HG03521 (cell line): ENCODE measurements around the gene IGSF3.

Experiments used
- ATAC-seq: cut with Tn5 transposase; IDR thresholded peaks from one replicate; pipeline ENCODE4 v1.9.1; 2021; ENCODE audit warnings: mild to moderate bottlenecking, moderate library complexity; ENCODE audit not compliant: unreplicated experiment

IGSF3 gene

GRCh38 chr1:116561563-116561962 is 106.0 kb downstream of the IGSF3 start:
- no peak for ATAC-seq

- no peak for ATAC-seq
Observed at GRCh38 chr1:116560704-116561490, 106.6 kb downstream of the IGSF3 start.

- ATAC-seq, result peak; percentile 36
Observed at GRCh38 chr1:116559304-116559761, 108.2 kb downstream of the IGSF3 start.

- no peak for ATAC-seq
Observed at GRCh38 chr1:116558571-116558970, 109.0 kb downstream of the IGSF3 start.

- ATAC-seq, result no peak
Observed at GRCh38 chr1:116558140-116558549, 109.4 kb downstream of the IGSF3 start.

GRCh38 chr1:116557323-116557878 is 110.1 kb downstream of the IGSF3 start:
- ATAC-seq, result no peak

- ATAC-seq, result peak; percentile 55
Observed at GRCh38 chr1:116556289-116557006, 111.1 kb downstream of the IGSF3 start.

GRCh38 chr1:116554924-116555323 is 112.6 kb downstream of the IGSF3 start:
- ATAC-seq, result no peak

GRCh38 chr1:116553386-116554115 is 114.0 kb downstream of the IGSF3 start:
- no peak for ATAC-seq

GRCh38 chr1:116546354-116546977 is 121.1 kb downstream of the IGSF3 start:
- ATAC-seq, result no peak

GRCh38 chr1:116545359-116545705 is 122.2 kb downstream of the IGSF3 start:
- no peak for ATAC-seq

- no peak for ATAC-seq
Observed at GRCh38 chr1:116544588-116545358, 122.8 kb downstream of the IGSF3 start.

GRCh38 chr1:116540088-116540487 is 127.4 kb downstream of the IGSF3 start:
- ATAC-seq, result peak; percentile 53

GRCh38 chr1:116538544-116538943 is 129.0 kb downstream of the IGSF3 start:
- ATAC-seq, result peak; percentile 61

GRCh38 chr1:116537898-116538297 is 129.6 kb downstream of the IGSF3 start:
- ATAC-seq, result no peak

- no peak for ATAC-seq
Observed at GRCh38 chr1:116537040-116537831, 130.3 kb downstream of the IGSF3 start.

GRCh38 chr1:116534014-116534739 is 133.4 kb downstream of the IGSF3 start:
- ATAC-seq, result no peak

GRCh38 chr1:116533429-116533820 is 134.1 kb downstream of the IGSF3 start:
- no peak for ATAC-seq
